IPS DF 6.9 (cell line): Measurements from ENCODE around the gene CPA3.

Source experiments
- DNase-seq: peaks from one replicate; pipeline ENCODE4 v3.0.0-alpha.2; 2013; ENCODE audit warnings: low read depth, low spot score
- H3K27ac ChIP-seq: one replicate; pipeline ENCODE4 v1.5.1; 2013; ENCODE audit warnings: low read length, control low read depth
- H3K27me3 ChIP-seq: 2 replicates; pipeline ENCODE4 v1.6.1; 2013; ENCODE audit warnings: mild to moderate bottlenecking, low read length; ENCODE audit not compliant: control insufficient read depth, insufficient read depth
- H3K36me3 ChIP-seq: 2 replicates; pipeline ENCODE4 v1.6.1; 2013; ENCODE audit warnings: low read length; ENCODE audit not compliant: control insufficient read depth, insufficient read depth
- H3K4me1 ChIP-seq: 2 replicates; pipeline ENCODE4 v1.6.1; 2013; ENCODE audit warnings: low read length; ENCODE audit not compliant: control insufficient read depth, insufficient read depth
- H3K4me3 ChIP-seq: 2 replicates; pipeline ENCODE4 v1.5.1; 2013; ENCODE audit warnings: mild to moderate bottlenecking, low read length
- H3K9me3 ChIP-seq: 2 replicates; pipeline ENCODE4 v1.6.1; 2013; ENCODE audit warnings: low read length, inconsistent platforms; ENCODE audit not compliant: control insufficient read depth, insufficient read depth
- WGBS: extraction: QIAGEN DNeasy Blood & Tissue Kit; methylation state at CpG from one replicate; pipeline ENCODE4 v1.1.7; 2013; ENCODE audit warnings: mixed read lengths, missing lambda C conversion rate; ENCODE audit not compliant: insufficient read length, insufficient coverage; 5-methylcytosine and 5-hydroxymethylcytosine counted together

The CPA3 gene

DNA sequence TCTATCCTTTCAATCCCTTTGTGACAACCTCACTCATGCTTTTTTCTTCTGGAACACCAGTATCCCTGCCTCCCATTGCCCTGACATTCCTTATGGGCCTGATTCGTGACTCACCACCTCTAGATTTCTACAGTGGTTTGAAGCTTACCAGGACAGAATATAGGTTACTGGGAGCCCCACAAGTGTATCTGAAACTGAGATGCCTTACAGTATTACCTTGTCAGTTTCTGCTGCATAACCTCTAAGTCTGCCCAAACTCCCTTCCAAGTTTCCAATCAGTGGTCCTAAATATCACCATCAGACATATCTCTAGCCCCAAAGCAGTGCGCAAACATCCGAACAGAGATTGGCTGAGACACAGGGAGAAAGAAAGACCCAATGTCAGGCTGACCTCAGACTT, 31.9 kb upstream of the CPA3 start:
- DNase-seq = no peak
- no peaks in the 10 kb centered on the region for H3K27me3 ChIP-seq
- no CpG with 5 or more reads among the region's 3 CpGs for WGBS
- no peak overlapping the region for H3K4me3 ChIP-seq
- H3K9me3 ChIP-seq = no peaks in the 10 kb centered on the region
- H3K27ac ChIP-seq = no peak overlapping the region
- H3K4me1 ChIP-seq = no peaks in the 10 kb centered on the region
- H3K36me3 ChIP-seq = no peaks in the 10 kb centered on the region

DNA sequence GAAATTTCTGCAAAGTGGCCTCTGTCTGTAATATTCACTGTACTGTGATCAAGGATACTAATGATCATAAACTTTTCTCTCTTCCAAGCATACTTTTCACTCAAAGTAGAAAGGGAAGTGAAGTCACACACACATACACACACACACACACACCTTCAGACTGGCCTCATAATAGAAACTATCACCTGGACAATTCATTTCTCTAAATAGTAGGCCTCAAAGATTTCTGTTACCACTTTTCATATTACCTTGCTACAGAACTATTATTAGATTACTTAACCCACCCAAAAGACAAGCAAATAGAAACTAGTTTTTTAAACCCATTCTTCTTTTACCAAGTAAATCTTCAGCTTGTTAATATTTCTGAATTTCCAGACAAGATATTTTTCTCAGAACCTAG, 25.3 kb upstream of the CPA3 start:
- no peak overlapping the region for H3K4me3 ChIP-seq

DNA sequence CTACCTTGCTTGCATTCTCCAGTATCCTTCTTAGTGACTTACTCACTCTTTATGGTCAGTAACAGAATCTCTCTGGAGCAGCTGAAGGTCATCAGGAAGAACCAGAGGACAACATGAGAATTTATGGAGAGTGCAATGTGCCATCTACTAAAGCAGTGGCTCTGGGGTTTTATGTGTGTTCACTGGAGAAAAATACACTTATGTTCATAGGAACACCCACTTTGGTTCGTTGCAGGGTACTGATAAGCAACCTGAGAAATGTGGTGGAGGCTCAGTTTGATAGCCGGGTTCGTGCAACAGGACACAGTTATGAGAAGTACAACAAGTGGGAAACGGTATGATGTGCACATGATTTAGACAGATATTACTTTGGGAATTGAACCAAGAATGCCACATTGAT, 24.6 kb upstream of the CPA3 start:
- H3K27me3 ChIP-seq = no peaks in the 10 kb centered on the region
- no peaks in the 10 kb centered on the region for H3K9me3 ChIP-seq
- no peaks in the 10 kb centered on the region for H3K36me3 ChIP-seq
- WGBS = no CpG with 5 or more reads among the region's 4 CpGs
- no peak overlapping the region for H3K27ac ChIP-seq
- DNase-seq = no peak
- H3K4me1 ChIP-seq = no peaks in the 10 kb centered on the region
- no peak overlapping the region for H3K4me3 ChIP-seq

More for the DNA sequence above, 25.3 kb upstream of the CPA3 start:
- Histone ChIP-seq H3K9me3 (no peaks in the 10 kb centered on the region), H3K27ac (no peak overlapping the region), H3K27me3 (no peaks in the 10 kb centered on the region), H3K4me1 (no peaks in the 10 kb centered on the region), H3K36me3 (no peaks in the 10 kb centered on the region)
- DNase-seq = no peak

DNA sequence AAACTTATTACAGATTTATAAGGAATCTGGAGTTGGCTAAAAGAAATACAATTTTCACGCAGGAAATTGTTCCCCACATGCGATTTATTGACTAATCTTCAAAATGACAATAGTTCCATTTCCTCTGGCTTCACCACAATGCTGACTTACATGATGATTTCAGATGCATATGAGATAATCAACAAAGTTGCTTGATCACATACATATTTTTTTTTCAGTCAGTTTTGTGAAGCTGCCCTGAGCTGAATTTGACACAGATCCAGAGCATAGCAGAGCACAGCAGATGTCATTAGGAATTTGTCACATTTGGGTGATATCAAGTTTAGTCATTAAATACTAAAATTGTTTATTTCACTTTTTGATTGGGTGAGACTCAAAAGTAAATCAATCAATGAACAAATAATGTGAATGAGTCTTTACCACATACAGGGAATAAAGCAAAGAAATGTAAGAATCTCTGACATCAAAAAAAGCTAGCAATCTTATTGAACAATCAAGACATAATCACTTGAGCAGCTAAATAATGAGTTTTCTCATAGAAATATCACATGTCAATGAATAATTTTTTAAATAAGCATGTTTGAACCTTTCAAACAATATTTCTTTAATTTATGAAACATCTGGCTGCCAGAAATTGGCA, 19.2 kb upstream of the CPA3 start:
- no peaks in the 10 kb centered on the region for H3K27me3 ChIP-seq
- WGBS = no CpG with 5 or more reads among the region's 2 CpGs
- no peak overlapping the region for H3K27ac ChIP-seq
- no peaks in the 10 kb centered on the region for H3K9me3 ChIP-seq
- DNase-seq = no peak
- H3K4me1 ChIP-seq = no peaks in the 10 kb centered on the region
- H3K4me3 ChIP-seq = no peak overlapping the region
- H3K36me3 ChIP-seq = no peaks in the 10 kb centered on the region

DNA sequence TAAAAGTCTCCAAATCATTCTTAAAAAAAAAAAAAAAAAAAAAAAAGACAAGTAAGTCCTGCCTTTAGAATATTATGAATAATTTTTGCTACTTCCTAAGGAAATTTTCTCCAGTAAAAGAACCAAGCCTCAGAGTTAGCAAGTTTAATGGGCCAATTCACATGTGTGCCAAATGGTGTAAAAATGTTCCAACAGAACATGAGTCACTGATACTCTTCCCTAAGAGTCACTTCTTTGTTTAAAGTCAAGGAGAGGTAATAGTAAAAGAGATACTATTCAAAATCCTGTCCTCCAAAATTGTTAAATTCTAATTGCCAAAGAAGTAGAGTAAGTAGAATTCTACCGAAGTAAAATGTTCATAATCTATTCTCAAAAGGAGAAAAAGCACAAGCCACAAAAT, 17.7 kb upstream of the CPA3 start:
- DNase-seq = no peak
- Histone ChIP-seq H3K9me3 (no peaks in the 10 kb centered on the region), H3K4me1 (no peaks in the 10 kb centered on the region), H3K27me3 (no peaks in the 10 kb centered on the region), H3K27ac (no peak overlapping the region), H3K4me3 (no peak overlapping the region), H3K36me3 (no peaks in the 10 kb centered on the region)
- WGBS = no CpG with 5 or more reads among the region's 1 CpG

DNA sequence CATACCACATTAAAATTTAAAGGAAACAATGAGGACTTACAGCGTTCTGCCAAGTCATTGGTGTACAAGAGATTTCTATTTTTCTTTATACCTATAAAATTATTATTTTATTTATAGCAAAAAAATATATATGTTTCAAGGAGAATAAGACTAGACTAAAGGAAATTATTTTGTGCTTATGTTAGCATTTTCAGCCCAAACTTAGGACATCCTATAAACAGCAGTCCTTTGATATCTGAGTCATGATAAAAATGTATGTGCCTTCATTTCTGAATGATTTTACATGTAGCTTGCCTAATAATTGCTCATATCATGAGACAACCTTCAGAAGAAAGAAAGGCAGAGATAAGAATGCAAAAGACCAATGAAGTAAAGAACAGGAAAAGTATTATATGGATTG, 16.7 kb upstream of the CPA3 start:
- no CpG with 5 or more reads among the region's 1 CpG for WGBS
- Histone ChIP-seq H3K36me3 (no peaks in the 10 kb centered on the region), H3K27me3 (no peaks in the 10 kb centered on the region), H3K4me1 (no peaks in the 10 kb centered on the region), H3K27ac (no peak overlapping the region), H3K4me3 (no peak overlapping the region), H3K9me3 (no peaks in the 10 kb centered on the region)
- no peak for DNase-seq

DNA sequence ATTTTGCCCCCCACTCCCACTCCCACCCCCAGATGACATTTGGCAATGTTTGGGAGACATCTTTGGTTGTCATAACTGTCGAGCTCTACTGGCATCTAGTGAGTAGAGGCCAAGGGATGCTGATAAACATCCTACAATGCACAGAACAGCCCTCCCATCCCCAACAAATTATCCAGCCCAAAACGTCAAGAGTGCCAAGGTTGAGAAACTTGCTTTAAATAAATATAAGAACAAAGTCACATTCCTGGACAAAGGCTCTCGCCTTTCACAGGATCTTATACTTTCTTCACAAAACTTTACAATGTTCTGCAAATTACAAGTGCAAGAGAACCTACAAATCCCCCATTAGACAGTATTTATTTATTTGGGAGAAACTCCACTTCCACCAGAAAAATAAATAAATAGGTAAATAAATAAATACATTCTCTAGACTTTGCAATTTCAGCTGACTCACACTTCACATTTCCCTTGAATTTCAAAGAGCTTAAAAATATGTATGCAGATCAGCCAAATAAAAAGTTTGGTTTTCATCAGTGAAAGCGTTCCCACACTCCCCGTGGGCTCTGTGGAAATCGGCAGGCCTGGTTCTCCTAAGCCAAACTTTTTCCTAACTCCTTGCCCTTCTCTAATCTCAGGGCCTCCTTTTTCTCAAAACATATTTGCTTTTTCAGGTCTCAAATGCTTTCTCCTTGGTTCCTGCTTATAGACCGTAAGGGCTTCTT, 12.7 kb upstream of the CPA3 start:
- no peak for DNase-seq
- no CpG with 5 or more reads among the region's 7 CpGs for WGBS
- Histone ChIP-seq H3K27ac (no peak overlapping the region), H3K4me3 (no peak overlapping the region), H3K4me1 (no peaks in the 10 kb centered on the region), H3K36me3 (no peaks in the 10 kb centered on the region), H3K27me3 (no peaks in the 10 kb centered on the region), H3K9me3 (no peaks in the 10 kb centered on the region)

DNA sequence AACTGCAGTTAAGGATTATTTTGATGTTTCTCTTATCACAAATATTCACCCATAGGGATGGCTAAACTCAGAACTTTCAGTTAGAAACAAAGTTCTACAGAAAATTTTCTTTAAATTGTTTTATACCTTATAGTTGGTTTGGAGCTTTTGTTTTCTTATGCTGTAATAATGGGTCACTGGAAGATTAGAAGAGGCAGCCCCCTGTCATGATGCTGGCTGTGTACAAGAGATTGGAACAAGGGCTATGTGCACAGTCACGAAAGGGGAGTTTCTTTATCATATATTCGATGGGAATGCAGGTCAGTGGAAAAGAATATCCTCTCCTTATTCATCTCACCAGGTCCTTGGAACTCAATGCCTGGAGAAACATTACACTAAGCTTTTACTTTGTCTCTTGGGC, 12.0 kb upstream of the CPA3 start:
- no peak for DNase-seq
- Histone ChIP-seq H3K27ac (no peak overlapping the region), H3K27me3 (no peaks in the 10 kb centered on the region), H3K36me3 (no peaks in the 10 kb centered on the region), H3K9me3 (no peaks in the 10 kb centered on the region), H3K4me3 (no peak overlapping the region), H3K4me1 (no peaks in the 10 kb centered on the region)
- WGBS = no CpG with 5 or more reads among the region's 2 CpGs

DNA sequence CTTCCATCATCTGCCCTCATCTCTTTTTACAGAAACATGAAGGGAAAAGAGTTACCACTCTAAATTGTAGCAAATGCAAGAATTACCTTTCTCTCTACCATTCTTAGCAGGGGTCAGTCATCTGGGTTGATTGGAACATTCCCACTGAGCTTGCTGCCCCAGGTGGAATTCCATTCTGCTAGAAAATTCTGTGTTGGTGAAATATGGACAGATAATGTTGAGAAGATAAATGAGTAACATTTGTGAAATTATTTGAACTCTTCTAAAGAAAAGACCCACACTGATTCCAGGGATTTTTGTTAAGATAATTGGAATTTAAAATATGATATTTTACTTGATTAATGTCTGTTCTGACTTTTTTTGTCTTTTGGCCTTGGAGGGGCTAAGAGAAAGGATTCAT, 11.0 kb upstream of the CPA3 start:
- H3K27me3 ChIP-seq = no peaks in the 10 kb centered on the region
- H3K27ac ChIP-seq = no peak overlapping the region
- no peaks in the 10 kb centered on the region for H3K4me1 ChIP-seq
- no peaks in the 10 kb centered on the region for H3K36me3 ChIP-seq
- no peak overlapping the region for H3K4me3 ChIP-seq
- DNase-seq = no peak
- no peaks in the 10 kb centered on the region for H3K9me3 ChIP-seq

DNA sequence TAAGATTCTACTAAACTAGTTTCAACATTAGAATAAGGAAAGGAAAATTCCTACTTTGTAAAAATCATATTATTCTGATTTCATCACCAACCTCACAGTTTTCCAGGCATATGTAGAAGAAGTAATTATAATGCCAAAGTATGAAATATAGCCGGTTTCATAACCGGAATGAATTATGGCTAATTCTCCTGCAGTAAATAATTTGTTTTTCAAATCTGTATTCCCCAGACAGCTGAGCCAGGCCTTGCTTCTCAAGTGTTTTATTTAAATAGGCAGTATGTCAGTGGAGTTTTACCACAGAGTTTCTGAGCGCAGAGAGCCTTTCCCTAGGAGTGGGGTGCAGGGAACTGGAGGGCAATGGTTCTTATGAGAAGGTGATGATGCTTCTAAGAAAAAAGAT, 8.7 kb upstream of the CPA3 start:
- Histone ChIP-seq H3K9me3 (no peaks in the 10 kb centered on the region), H3K27me3 (no peaks in the 10 kb centered on the region), H3K36me3 (no peaks in the 10 kb centered on the region), H3K27ac (no peak overlapping the region), H3K4me1 (no peaks in the 10 kb centered on the region), H3K4me3 (no peak overlapping the region)
- WGBS = no CpG with 5 or more reads among the region's 3 CpGs
- no peak for DNase-seq

DNA sequence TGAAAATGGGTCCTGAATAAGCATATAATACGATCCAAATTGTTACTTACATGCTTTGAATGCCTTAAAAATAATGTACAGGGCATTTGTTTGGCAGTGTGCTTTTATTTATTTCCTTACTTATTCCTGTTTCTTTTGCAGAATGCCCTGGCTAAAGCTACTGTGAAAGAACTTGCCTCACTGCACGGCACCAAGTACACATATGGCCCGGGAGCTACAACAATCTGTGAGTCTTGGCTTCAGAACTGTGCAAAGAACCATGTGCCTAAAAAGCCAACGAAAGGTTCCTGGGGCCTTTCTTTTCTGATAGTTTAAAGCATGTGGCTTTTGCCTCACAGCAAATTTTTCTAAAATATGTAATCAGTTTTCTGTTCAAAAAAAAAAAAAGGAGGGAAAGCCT, 7.8 kb upstream of the CPA3 start:
- Histone ChIP-seq H3K4me3 (no peak overlapping the region), H3K4me1 (no peaks in the 10 kb centered on the region), H3K27me3 (no peaks in the 10 kb centered on the region), H3K9me3 (no peaks in the 10 kb centered on the region), H3K27ac (no peak overlapping the region), H3K36me3 (no peaks in the 10 kb centered on the region)
- WGBS = no CpG with 5 or more reads among the region's 4 CpGs
- DNase-seq = no peak
